PC-9 (cell line): ENCODE results near the gene CDC42BPB. TPM values are rescaled to one million over a fixed set of nuclear protein-coding genes. Genes with fewer than 3 reads are reported as not detected.

Experiments
- BruUV-seq: library from RNA; stranded (reverse); fragments of 400-500 nt; replicated peaks from 2 replicates; lab custom pipeline; 2021; lab: Mats Ljungman, UMichigan
- CTCF ChIA-PET: fragments of 300-600 bp; sonication (Branson Sonifier 250); formaldehyde crosslinking; loops from one replicate; lab custom pipeline; 2022; ENCODE audit warnings: antibody characterized with exemption; lab: Charles Lee
- POLR2A ChIA-PET: fragments of 300-600 bp; sonication (Branson Sonifier 250); formaldehyde crosslinking; loops from one replicate; lab custom pipeline; 2022; ENCODE audit warnings: antibody characterized with exemption; ENCODE audit not compliant: unreplicated experiment; lab: Charles Lee
- DNase-seq, 2 experiments: peaks; one replicate each; pipeline versions ENCODE4 v3.0.0 to v3.0.0-alpha.2; 2015 to 2022; ENCODE audit warnings: mixed read lengths in 1 of 2
- H2AFZ ChIP-seq: fragments of 200-600 bp; sonication (generic); 2 replicates; pipeline ENCODE4 v1.8.1; 2017; ENCODE audit warnings: antibody characterized with exemption
- H3F3A ChIP-seq: fragments of 200-600 bp; sonication (generic); 2 replicates; pipeline ENCODE4 v1.8.1; 2017; ENCODE audit warnings: antibody characterized with exemption, mild to moderate bottlenecking, low read depth; ENCODE audit not compliant: insufficient read depth
- H3K27ac ChIP-seq: fragments of 200-600 bp; sonication (generic); 2 replicates; pipeline ENCODE4 v1.6.1; 2016; ENCODE audit warnings: mixed run types
- H3K27me3 ChIP-seq: fragments of 200-600 bp; sonication (generic); 2 replicates; pipeline ENCODE4 v1.6.1; 2016; ENCODE audit warnings: low read depth, mixed run types; ENCODE audit not compliant: insufficient read depth
- H3K36me3 ChIP-seq: fragments of 200-600 bp; sonication (generic); 2 replicates; pipeline ENCODE4 v1.6.1; 2016; ENCODE audit warnings: low read depth, mixed run types
- H3K4me1 ChIP-seq: fragments of 200-600 bp; sonication (generic); replicated peaks from 2 replicates; pipeline ENCODE4 v1.6.1; 2016; ENCODE audit warnings: mixed run types; ENCODE audit not compliant: insufficient read depth
- H3K4me2 ChIP-seq: fragments of 200-600 bp; sonication (generic); 2 replicates; pipeline ENCODE4 v1.6.1; 2017; ENCODE audit warnings: mixed run types
- H3K4me3 ChIP-seq: fragments of 200-600 bp; sonication (generic); 2 replicates; pipeline ENCODE4 v1.6.1; 2016; ENCODE audit warnings: mixed run types
- H3K79me2 ChIP-seq: fragments of 200-600 bp; sonication (generic); 2 replicates; pipeline ENCODE4 v1.6.1; 2017; ENCODE audit warnings: low read depth, mixed run types
- H3K9me2 ChIP-seq: fragments of 200-600 bp; sonication (generic); 2 replicates; pipeline ENCODE4 v1.8.1; 2017; ENCODE audit warnings: mild to moderate bottlenecking; ENCODE audit not compliant: insufficient read depth
- H3K9me3 ChIP-seq: fragments of 200-600 bp; sonication (generic); 2 replicates; pipeline ENCODE4 v1.8.1; 2016; ENCODE audit warnings: low read depth; ENCODE audit not compliant: insufficient read depth
- H4K20me1 ChIP-seq: fragments of 200-600 bp; sonication (generic); 2 replicates; pipeline ENCODE4 v1.8.1; 2017; ENCODE audit not compliant: insufficient read depth
- EZH2 ChIP-seq: fragments of 200-600 bp; sonication (generic); IDR thresholded peaks from 2 replicates; pipeline ENCODE4 v1.8.0; 2017; ENCODE audit warnings: antibody characterized with exemption, low read depth
- intact Hi-C: fragments of 100-400 bp; cut with micrococcal nuclease; formaldehyde crosslinking; loops from one replicate; pipeline ENCODE4 v1.10.0; 2022; ENCODE audit not compliant: unreplicated experiment
- total RNA-seq: library from RNA; stranded (reverse); gene quantifications from 2 replicates; pipeline ENCODE4 v1.2.3, GENCODE V29; 2021
- TF ChIP-seq, protein P1 (sequence below): fragments of 200-600 bp; sonication (generic); conservative IDR thresholded peaks from 2 replicates; pipeline ENCODE4 v1.6.1; 2017; ENCODE audit warnings: mixed run types, antibody characterized with exemption, mild to moderate bottlenecking, moderate library complexity

The CDC42BPB gene
- total RNA-seq, 1 experiment from 2014 or later, result 203 TPM

DNA sequence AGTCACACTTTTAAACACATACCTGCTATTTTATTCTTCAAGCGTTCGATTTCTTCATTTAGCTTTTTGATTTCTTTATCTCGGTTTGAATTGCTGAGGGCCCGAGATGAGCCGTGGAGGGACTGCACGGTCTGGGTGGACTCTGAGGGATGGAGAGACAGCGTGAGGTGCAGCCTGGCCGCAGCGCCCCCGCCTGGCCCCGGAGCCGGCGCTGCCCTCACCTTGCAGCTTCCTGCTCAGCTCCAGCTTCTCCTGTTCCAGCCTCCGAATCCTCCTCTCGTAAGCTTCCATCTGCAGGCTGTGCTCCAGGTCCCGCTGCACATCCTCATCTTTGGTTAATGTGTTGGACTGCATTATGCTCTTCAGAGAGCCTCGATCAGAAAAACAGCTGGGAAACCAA, 81.7 kb downstream of the CDC42BPB start:
- Histone ChIP-seq H3F3A (peaks cover 35% of the 10 kb centered on the region; the same call in 1 of the 2 replicates), H3K4me3 (no peak overlapping the region), H3K4me2 (no peak overlapping the region), H3K36me3 (peaks cover 61% of the 10 kb centered on the region), H3K27me3 (no peaks in the 10 kb centered on the region), H3K9me2 (no peaks in the 10 kb centered on the region), H2AFZ (no peak overlapping the region), H4K20me1 (peaks cover 6% of the 10 kb centered on the region; the same call in 1 of the 2 replicates), H3K27ac (no peak overlapping the region), H3K9me3 (no peaks in the 10 kb centered on the region), H3K4me1 (no peaks in the 10 kb centered on the region), H3K79me2 (no peaks in the 10 kb centered on the region)
- ChIA-PET POLR2A (no interaction called here), CTCF (interaction anchor here (0.6 kb wide), 1 partner anchor 546 kb away, joined by 3 read pairs; no protein-coding TSS in a partner anchor)
- TF ChIP-seq, protein P1, sequence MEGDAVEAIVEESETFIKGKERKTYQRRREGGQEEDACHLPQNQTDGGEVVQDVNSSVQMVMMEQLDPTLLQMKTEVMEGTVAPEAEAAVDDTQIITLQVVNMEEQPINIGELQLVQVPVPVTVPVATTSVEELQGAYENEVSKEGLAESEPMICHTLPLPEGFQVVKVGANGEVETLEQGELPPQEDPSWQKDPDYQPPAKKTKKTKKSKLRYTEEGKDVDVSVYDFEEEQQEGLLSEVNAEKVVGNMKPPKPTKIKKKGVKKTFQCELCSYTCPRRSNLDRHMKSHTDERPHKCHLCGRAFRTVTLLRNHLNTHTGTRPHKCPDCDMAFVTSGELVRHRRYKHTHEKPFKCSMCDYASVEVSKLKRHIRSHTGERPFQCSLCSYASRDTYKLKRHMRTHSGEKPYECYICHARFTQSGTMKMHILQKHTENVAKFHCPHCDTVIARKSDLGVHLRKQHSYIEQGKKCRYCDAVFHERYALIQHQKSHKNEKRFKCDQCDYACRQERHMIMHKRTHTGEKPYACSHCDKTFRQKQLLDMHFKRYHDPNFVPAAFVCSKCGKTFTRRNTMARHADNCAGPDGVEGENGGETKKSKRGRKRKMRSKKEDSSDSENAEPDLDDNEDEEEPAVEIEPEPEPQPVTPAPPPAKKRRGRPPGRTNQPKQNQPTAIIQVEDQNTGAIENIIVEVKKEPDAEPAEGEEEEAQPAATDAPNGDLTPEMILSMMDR, result no peak
- TF ChIP-seq EZH2, result no peak
- DNase-seq, result no peak
- intact Hi-C loops, result no loop called here
- BruUV-seq, result no TSS peak

DNA sequence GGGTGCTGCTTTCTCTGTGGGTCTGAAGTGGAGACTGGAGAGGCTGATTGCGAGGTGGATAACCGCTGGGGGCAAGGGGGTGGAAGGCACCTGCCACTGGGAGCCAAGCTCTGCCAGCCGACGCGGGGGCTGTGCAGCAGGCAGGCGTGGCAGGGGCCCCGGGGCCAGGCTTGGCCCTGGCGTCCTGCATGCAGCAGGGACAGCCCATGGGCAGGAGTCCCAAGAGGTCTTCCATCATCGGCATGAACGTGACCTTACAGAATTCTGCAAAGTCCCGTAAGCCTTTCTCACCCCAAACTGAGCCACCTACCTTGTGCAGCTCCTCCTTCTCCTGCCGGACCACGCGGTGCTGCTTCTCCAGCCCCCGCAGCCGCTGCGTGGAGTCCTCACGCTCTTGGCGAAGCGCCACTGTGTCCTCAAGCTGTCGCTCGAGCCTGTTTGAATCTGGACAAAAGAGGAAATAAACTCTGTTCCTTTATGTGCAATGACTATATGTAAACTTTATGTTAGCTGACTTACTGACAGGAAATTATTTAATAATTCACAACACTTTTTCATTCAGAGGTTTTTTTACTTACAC, 83.6 kb downstream of the CDC42BPB start:
- H3K4me2 ChIP-seq, result no peak overlapping the region
- H3K79me2 ChIP-seq, result no peaks in the 10 kb centered on the region
- H4K20me1 ChIP-seq, result peaks cover 6% of the 10 kb centered on the region; the same call in 1 of the 2 replicates
- no peak overlapping the region for H2AFZ ChIP-seq
- no TSS peak for BruUV-seq
- ChIA-PET CTCF (interaction anchor here (1.4 kb wide), 1 partner anchor 101 kb away, joined by 3 read pairs; no protein-coding TSS in a partner anchor), POLR2A (no interaction called here)
- no peaks in the 10 kb centered on the region for H3K9me3 ChIP-seq
- TF ChIP-seq EZH2, result no peak
- TF ChIP-seq, protein P1, result no peak
- no peak overlapping the region for H3K27ac ChIP-seq
- no peaks in the 10 kb centered on the region for H3K4me1 ChIP-seq
- no peak for DNase-seq
- H3F3A ChIP-seq, result peaks cover 35% of the 10 kb centered on the region; the same call in 1 of the 2 replicates
- H3K27me3 ChIP-seq, result no peaks in the 10 kb centered on the region
- no peaks in the 10 kb centered on the region for H3K9me2 ChIP-seq
- H3K4me3 ChIP-seq, result no peak overlapping the region
- intact Hi-C loops, result loop anchor here (2.0 to 5.0 kb wide), 2 partner anchors 97 to 324 kb away; no protein-coding TSS in a partner anchor
- H3K36me3 ChIP-seq, result peaks cover 57% of the 10 kb centered on the region

- POLR2A ChIA-PET, result interaction anchor here (0.7 kb wide), 1 partner anchor 320 kb away, joined by 3 read pairs; no protein-coding TSS in a partner anchor
- Histone ChIP-seq H3K4me2 (no peak overlapping the region), H3K79me2 (no peaks in the 10 kb centered on the region), H3K27me3 (no peaks in the 10 kb centered on the region), H3F3A (peaks cover 41% of the 10 kb centered on the region; the same call in 1 of the 2 replicates), H3K9me3 (no peaks in the 10 kb centered on the region), H4K20me1 (peaks cover 6% of the 10 kb centered on the region; the same call in 1 of the 2 replicates), H3K27ac (no peak overlapping the region), H3K36me3 (peaks cover 58% of the 10 kb centered on the region), H3K4me1 (no peaks in the 10 kb centered on the region), H2AFZ (no peak overlapping the region), H3K4me3 (no peak overlapping the region), H3K9me2 (no peaks in the 10 kb centered on the region)
- CTCF ChIA-PET, result interaction anchor here (0.5 to 1.2 kb wide), 7 partner anchors 40 to 428 kb away, joined by 3 to 17 read pairs (median 7); no protein-coding TSS in a partner anchor
- intact Hi-C loops, result loop anchor here (2.0 to 5.0 kb wide), 2 partner anchors 99 to 325 kb away; no protein-coding TSS in a partner anchor
- no TSS peak for BruUV-seq
- no peak for DNase-seq
- TF ChIP-seq, protein P1, result no peak
- TF ChIP-seq EZH2, result no peak
Observed at GRCh38 chr14:102971836-102972606, 85.3 kb downstream of the CDC42BPB start.
